GM21360 (cell line): ENCODE measurements around the gene CCL22.

Experiments
- ATAC-seq: cut with Tn5 transposase; IDR thresholded peaks from one replicate; pipeline ENCODE4 v1.9.1; 2021; ENCODE audit warnings: mild to moderate bottlenecking, moderate library complexity; ENCODE audit not compliant: unreplicated experiment

CCL22 gene

DNA sequence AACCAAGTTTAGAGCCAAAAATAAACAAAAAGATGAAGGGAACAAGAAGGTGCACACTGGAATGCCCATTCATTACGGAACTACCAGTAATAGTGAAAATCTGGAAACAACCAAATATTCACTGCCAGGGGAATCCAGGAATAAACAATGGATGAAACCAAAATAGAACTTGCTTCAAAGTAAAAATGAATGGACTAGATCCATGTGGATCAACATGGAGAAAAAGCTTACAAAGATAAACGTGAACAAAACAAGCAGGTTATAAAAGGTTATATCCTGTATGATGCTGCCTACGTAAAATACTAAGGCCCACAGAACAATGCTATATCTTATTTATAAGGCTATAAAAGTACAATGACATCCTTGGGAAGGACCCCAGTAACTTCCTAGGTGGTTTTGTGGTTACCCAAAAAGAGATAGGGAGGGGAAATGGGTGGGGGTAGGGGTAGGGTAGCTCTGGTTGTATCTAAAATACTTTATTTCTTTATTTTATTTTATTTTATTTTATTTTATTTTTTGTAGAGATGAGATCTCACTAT lies 12.8 kb upstream of the CCL22 start:
- no peak for ATAC-seq

DNA sequence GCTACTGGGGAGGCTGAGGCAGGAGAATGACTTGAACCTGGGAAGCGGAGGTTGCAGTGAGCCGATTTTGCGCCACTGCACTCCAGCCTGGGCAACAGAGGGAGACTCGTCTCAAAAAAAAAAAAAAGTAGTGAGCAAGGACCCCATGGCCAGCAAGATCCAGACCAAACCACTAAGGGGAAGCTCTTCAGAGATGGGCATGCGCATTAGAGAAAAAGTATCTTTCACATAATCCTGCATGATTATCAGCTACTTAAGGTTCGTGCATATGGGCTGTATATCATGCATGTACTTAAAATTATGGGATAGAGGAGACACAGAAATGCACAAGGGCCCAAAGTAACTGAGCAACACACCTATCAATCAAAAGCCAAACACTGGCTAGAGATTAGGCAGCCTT lies 10.7 kb upstream of the CCL22 start:
- ATAC-seq, result no peak

DNA sequence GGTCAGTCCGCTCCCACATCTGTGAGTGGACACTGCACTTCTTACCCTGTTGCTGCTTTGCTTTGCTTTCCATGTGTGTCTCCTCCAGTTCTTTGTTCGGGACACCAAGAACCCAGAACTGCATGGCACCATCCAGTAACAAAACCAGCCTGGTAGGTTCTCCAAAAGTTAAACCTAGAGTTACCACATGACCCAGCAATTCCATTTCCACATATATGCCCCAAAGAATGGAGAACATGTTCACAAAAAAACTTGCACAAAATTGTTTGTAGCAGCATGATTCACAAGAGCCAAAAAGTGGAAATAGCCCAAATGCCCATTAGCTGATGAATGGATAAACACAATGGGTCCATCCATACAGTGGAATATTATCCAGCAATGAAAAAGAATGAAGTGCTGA lies 10.3 kb upstream of the CCL22 start:
- no peak for ATAC-seq

DNA sequence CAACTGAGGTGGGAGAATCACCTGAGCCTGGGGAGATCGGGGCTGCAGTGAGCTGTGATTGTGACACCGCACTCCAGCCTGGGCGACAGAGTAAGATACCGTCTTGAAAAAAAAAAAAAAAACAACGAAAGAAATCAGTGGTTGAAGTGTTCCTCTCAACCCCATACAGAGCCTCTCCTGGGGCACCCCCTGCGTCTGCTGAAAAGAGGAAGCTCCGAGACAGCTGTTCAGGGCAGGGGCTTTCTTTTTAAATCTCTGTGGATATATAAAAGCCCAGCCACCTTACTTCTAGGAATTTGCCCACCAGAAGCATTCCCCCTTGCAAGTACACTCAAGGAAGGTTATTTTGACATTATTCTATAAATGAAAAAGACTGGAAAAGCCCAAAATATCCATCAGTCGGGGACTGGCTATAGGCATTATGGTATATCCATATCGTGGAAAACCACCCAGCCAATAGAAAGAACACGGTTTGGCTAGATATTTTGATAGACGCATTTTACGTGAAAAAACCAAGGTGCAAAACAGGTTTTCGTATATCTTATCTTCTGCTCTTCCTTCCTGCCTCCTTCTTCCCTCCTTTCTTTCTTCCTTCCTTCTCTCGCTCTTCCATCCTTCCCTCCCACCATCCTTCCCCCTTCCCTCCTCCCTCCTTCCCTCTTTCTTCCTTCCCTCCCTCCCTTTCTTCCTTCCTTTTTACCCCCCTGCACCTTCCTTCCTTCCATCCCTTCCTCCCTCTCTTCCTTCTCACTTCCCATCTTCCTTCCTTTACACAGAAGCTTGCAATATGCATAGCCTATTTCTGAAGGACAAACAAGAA lies 9.2 kb upstream of the CCL22 start:
- ATAC-seq, result peak; percentile 81

DNA sequence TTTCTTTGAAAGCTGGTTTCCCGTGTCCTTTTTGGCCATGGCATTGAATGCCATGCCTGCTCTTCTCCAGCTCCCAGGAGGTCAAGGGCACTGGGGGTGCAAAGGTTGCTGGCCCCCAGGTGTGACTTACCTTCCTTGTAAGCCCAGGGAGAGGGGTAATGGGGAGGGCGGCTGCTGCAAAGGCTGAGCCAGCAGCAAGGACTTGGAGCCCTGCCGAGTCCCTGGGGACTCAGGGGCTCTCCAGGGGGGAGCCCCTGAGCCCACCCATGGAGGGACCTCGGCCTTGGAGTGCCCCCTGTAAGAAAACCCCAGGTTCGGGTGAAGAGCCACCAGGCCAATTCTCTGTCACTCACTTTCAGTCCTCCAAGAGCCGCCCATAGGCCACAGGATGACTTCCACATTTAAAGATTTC lies 5.9 kb upstream of the CCL22 start:
- no peak for ATAC-seq

DNA sequence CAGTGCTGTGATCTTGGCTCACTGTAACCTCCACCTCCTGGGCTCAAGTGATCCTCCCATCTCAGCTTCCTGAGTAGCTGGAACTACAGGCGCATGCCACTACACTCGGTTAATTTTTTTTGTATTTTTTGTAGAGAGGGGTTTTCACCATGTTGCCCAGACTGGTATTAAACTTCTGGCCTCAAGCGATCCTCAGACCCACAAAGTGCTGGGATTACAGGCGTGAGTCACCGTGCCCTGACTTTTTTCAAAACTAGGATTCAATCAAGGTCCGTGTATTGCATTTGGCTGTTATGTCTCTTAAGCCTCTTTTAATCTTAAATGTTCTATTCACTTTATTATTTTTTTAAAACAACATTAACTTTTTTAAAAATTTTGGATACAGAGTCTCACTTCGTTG lies 4.3 kb upstream of the CCL22 start:
- no peak for ATAC-seq

DNA sequence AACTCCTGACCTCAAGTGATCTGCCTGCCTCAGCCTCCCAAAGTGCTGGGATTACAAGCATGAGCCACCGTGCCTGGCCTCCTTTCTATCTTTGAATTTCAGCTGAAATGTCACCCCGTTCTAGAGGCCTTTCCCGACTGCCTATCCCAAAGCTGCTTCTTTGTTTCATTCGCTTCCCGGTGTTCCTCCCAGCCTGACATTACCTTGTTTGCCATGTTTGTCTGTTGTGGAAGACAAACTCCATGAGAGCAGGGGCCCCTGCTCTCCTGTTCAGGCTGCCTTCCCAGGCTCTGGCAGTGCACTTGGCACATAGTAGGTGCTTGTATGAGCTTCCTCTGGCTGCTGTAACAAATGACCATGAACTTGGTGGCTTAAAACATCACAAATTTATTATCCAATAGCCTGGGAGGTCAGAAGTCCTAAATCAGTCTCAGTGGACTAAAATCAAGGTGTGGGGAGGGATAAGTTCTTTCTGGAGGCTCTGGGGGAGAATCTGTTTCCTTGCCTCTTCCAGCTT lies 2.6 kb upstream of the CCL22 start:
- no peak for ATAC-seq

DNA sequence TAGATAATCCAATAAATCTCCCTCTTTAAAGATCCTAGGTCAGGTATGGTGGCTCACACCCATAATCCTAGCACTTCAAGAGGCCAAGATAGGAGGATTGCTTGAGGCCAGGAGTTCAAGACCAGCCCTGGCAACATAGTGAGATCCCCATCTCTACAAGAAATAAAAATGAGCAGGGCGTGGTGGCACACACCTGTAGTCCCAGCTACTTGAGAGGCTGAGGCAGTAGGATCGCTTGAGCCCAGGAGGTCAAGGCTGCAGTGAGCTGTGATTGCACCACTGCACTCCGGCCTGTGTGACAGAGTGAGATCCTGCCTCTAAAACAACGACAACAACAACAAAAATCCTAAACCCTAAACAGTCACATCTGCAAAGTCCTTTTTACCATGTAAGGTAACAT lies 2.0 kb upstream of the CCL22 start:
- ATAC-seq, result no peak

DNA sequence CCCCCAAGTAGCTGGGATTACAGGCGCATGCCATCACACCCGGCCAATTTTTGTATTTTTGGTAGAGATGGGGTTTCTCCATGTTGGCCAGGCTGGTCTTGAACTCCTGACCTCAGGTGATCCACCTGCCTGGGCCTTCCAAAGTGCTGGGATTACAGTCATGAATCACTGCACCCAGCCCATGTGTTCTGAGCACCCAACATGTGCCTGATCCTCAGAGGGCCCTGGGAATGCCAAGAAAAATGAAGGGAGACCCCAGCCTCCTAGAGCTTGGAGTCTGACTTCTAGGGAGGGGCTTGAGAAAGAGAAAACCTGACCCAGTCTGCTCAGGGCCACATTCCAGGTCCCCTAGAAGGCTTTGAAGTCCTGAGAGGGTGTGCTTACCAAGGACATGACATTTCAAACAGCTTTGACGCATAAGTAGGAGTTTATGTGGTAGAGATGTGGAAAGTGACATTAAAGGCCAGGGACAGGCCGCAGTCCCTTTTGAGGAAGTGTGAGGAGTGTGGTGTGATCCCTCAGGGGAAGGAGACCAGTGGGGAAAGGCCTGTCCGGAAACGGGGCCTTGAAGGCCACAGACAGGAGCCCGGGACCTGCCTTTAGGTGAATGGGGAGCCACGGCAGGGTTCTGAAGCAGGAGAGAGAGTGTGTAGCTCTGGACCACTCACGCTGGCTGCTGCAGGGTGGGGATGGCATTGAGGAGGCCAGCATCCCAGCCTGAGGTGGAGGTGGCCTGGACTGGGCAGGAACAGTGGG lies 1.1 kb upstream of the CCL22 start:
- ATAC-seq, result no peak

DNA sequence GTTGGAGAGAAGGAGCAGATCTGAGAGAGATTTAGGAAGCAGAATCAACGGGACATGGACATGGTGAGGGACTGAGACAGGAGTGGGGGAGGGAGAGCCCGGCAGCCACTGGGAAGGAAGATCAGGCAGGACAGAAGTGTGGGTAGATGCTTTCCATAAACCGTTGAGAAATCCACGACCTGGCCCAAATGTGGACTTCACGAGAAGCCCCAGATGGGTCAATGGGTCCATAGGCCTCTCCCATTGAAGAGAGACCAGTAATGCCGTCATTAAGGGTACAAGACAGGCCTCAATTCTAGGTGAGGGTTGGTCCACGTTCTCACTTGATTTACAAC lies 530 bp upstream of the CCL22 start:
- no peak for ATAC-seq

DNA sequence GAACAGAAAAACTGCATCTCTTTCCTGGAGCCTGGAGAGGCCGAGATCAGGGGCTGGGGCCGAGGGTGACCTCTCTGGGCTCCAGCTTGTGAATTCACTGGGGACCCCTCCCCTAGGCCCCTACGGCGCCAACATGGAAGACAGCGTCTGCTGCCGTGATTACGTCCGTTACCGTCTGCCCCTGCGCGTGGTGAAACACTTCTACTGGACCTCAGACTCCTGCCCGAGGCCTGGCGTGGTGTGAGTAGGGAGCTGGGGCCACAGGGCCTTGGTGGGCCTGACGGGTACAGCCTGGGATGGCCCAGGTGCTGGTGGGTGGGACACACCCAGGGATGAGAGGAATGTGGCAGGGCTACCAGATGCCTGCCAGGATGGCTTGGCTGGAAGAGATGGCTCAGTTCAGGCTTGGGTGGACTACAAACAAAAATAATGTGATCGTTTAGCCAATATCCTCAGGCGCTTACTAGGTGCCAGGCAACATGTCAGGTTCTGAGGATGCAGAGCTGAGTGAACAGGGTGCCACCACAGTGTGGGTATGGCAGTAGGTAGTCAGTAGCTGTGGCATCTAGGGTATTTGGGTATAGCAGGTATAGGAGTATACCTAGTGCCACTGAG lies 1.8 kb downstream of the CCL22 start:
- ATAC-seq, result no peak

DNA sequence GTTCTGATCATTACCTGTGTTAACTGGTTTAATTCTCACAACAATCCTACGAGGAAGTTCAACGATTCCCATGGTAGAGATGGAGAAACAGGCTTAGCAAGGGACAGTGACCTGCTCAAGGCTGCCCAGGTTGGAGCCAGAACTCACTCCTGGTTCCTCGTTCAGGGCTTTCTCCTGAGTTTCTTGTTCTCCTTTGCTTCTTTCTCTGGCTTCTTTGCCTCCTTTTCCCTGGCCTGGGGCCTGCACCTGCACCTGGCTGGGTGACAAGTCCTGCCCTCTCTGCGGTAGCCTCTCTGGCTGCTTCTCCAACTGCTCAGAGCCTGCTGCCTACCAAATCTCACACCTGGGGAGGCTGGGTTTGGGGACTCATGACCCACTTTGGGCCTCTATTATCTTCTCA lies 2.8 kb downstream of the CCL22 start:
- no peak for ATAC-seq

DNA sequence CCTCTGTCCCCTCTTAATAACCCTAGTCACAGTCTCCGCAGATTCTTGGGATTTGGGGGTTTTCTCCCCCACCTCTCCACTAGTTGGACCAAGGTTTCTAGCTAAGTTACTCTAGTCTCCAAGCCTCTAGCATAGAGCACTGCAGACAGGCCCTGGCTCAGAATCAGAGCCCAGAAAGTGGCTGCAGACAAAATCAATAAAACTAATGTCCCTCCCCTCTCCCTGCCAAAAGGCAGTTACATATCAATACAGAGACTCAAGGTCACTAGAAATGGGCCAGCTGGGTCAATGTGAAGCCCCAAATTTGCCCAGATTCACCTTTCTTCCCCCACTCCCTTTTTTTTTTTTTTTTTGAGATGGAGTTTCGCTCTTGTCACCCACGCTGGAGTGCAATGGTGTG lies 5.6 kb downstream of the CCL22 start:
- ATAC-seq, result no peak

DNA sequence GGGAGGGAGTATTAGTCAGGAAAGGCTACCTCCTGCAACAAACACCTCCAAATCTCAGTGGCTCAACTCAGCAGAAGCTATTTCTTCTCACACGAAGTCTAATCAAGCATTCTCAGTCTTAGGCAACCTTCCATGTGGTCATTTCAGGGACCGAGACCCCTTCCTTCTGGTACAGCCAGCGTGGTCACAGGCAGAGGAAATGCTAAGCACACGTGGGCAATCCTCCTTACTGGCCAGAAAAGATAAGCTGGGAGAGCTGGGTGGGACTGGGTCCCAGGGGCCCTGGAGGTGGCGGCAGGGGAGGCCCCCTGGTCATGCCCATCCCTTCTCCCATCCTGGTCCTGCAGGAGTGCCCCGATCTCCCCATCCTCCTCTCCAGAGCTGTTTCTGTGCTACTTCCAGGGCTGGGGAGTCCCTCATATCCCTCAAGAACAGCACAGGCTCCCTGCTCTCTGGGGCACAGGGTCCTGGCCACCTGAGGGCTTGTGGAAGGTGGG lies 8.0 kb downstream of the CCL22 start:
- no peak for ATAC-seq

DNA sequence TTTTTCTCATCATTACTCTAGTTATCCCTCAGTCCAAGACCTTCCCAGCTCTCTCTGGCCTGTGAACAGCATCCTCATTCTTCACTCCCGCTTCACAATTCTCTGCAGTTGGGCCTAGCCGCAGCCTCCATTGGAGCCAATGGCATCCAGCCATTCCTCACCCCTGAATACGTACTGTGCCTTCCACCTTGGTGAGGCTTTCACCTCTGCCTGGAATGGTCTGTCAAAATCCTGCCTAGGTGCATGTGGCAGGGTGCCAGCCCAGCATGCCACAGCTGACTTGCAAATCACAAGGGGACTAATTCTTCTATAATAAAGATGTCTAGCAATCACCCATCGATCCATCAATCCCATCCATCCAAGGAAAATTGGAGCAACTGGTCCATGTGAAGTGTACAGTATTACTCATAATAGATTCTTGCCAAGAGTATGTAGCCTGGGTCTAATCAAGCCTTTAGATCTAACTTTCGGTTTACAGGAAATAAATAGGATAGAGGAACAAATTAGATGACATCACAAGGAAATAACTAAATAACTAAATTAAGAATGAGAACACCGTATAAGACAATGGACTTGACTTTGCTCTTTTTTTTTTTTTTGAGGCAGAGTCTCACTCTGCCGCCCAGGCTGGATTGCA lies 8.7 kb downstream of the CCL22 start:
- ATAC-seq, result no peak

DNA sequence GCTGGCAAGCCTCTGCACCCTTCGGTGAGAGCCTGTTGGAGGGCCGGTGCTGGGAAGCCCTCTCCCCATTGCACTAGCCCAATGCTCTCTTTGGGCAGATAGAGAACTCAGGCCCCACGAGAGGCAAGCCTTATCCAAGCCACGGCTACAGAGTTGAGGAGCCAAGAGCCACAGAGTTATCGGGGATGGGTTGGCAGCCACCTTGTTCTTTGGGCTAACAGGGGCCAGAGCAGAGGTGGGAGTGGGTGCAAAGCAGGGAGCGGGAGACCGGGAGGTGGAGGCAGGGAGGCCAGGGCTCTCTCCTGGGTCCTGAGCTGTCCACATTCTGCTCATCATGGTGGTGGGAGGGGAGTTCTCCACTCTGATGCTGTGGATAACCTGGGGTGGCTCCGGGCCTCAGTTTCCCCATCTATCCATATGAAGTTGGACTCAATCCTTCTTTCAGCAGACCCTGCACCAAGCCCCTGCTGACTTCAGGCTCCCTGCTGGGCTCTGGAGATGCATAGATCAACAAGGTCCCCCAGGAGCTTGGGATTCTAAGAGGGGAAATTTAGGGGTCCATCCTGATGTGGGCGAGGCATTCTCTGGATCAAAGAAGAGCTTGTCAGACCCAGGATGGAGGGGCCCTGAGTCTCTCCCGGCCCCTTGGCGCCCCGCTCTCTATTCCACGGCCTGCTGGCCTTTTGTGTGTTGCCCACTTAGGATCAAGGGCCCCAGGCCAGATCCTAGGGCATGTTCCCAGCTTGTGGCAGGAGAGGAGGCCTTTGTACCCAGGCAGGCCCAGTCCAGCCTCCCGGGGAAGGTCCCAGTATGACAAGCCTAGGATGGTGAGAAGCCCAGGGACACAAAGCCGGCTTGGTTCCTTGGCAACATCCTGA lies 13.2 kb downstream of the CCL22 start:
- ATAC-seq, result no peak

DNA sequence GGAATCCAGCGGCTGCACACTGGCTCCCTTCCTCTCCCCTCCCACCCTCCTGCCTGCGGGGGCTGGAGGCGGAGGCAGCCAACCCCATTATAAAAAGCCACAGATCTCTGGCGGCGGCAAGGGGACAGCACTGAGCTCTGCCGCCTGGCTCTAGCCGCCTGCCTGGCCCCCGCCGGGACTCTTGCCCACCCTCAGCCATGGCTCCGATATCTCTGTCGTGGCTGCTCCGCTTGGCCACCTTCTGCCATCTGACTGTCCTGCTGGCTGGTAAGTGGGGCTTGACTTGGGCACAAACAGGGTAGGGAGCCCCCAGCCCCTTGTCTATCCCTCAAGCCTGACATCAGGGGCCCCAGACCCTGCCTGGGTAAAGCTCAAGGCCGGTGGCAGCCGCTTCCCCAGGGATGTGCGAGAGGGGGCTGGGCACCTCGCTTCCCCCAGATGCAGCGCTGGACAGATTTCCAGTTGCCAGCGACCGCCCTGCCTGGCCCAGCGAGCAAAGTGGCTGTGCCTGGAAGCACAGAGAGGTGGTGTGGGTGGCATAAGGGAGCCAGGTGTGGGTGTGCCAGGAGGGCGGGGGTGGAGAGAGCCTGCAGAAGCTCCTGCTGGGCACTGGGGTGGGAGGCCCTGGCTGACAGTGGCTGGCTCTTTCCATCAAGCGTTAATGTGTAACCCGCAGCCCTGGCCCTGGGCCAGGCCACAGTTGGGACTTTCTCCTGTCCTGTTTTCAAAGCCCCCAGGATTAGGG lies 14.0 kb downstream of the CCL22 start, which contains the start of gene CX3CL1:
TSS of gene CX3CL1 (plus strand) at position 119 of the 745 bp plus-strand sequence. CDS start at position 198, 79 bp downstream.
- ATAC-seq, result no peak

DNA sequence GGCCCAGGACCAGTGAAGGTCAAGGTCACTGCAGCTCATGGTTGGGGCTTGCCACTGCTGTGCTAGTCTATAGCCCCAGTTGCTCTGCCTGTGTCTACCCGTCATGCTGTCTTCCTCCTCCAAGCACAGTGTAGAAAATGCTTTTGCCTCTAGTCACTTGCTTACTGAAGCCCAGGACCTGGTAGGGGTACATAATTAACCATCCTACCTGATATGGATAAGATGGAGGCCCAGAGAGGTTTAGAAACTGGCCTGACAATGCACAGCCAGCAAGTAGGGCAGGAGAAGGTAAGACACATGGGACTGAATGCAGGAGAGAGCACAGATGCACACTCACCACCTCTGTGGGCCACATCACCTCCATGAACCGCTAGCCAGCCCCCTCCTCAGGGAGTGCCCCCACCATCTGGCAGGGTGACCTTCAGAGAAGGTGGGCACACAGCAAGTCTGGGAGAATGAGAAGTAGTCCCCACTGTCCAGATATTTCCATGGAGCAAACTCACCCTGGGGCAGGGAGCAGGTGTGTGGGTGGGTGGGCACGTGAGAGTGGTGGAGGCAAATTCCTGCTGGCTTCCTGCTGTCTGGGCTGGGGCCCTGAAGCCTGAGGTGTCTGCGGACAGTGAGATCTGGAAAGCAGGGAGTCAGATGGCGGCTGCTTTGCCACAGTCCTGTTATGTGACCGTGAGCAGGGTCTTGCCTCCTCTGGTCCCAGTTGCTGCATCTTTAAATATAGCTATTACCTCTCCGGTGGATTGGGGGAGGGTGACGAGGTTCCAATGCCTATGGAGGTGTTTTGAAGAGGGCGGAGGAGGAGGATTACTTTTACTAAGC lies 14.7 kb downstream of the CCL22 start:
- ATAC-seq, result no peak
